Measurements from ENCODE around the gene FAM229B.
A peak's percentile ranks its signal among the peaks of the same experiment; 100 is the strongest.
"Not testable (repeated sequence)": the region's sequence is repeated elsewhere in the genome, so short reads cannot be mapped to it uniquely, and the experiment has no call there.

FAM229B gene

GRCh38 chr6:112087136-112087911 lies at the start of gene FAM229B, which contains the start of gene TUBE1:
FAM229B (plus strand) TSS chr6:112087591; CDS start chr6:112099284, 11,693 bp downstream.
TUBE1 (minus strand) TSS chr6:112087482; CDS start chr6:112087434, 48 bp downstream.
- H3K9ac ChIP-seq (ENCODE audit: low read depth, low read length), result peak within 1 kb of the TSS; percentile 61
- peak within 1 kb of the TSS; percentile 80 for H3K4me3 ChIP-seq (ENCODE audit: low read depth, low read length)
- H3K4me1 ChIP-seq (ENCODE audit: control insufficient read depth, insufficient read depth, low read length), result no peaks in the 10 kb centered on the region
- peaks cover 6% of the 10 kb centered on the region for H3K27me3 ChIP-seq (ENCODE audit: control insufficient read depth, insufficient read depth, low read length)
- no peaks in the 10 kb centered on the region for H3K9me3 ChIP-seq (ENCODE audit: control insufficient read depth, insufficient read depth, low read length)
- H3K36me3 ChIP-seq (ENCODE audit: control insufficient read depth, insufficient read depth, low read length), result no peaks in the 10 kb centered on the region

- no peak overlapping the region for H3K4me3 ChIP-seq (ENCODE audit: low read depth, low read length)
- no peaks in the 10 kb centered on the region for H3K9me3 ChIP-seq (ENCODE audit: control insufficient read depth, insufficient read depth, low read length)
- H3K4me1 ChIP-seq (ENCODE audit: control insufficient read depth, insufficient read depth, low read length), result peaks cover 12% of the 10 kb centered on the region
- H3K9ac ChIP-seq (ENCODE audit: low read depth, low read length), result no peak overlapping the region
- H3K36me3 ChIP-seq (ENCODE audit: control insufficient read depth, insufficient read depth, low read length), result no peaks in the 10 kb centered on the region
- no peaks in the 10 kb centered on the region for H3K27me3 ChIP-seq (ENCODE audit: control insufficient read depth, insufficient read depth, low read length)
Observed at GRCh38 chr6:112037783-112038216, 49.6 kb upstream of the FAM229B start.

GRCh38 chr6:112038268-112038667 lies 49.1 kb upstream of the FAM229B start:
- H3K27me3 ChIP-seq (ENCODE audit: control insufficient read depth, insufficient read depth, low read length), result no peaks in the 10 kb centered on the region
- no peaks in the 10 kb centered on the region for H3K36me3 ChIP-seq (ENCODE audit: control insufficient read depth, insufficient read depth, low read length)
- no peak overlapping the region for H3K4me3 ChIP-seq (ENCODE audit: low read depth, low read length)
- H3K9ac ChIP-seq (ENCODE audit: low read depth, low read length), result no peak overlapping the region
- H3K4me1 ChIP-seq (ENCODE audit: control insufficient read depth, insufficient read depth, low read length), result peaks cover 12% of the 10 kb centered on the region
- no peaks in the 10 kb centered on the region for H3K9me3 ChIP-seq (ENCODE audit: control insufficient read depth, insufficient read depth, low read length)

GRCh38 chr6:112038756-112039430 lies 48.5 kb upstream of the FAM229B start:
- no peak overlapping the region for H3K4me3 ChIP-seq (ENCODE audit: low read depth, low read length)
- H3K9ac ChIP-seq (ENCODE audit: low read depth, low read length), result no peak overlapping the region
- H3K36me3 ChIP-seq (ENCODE audit: control insufficient read depth, insufficient read depth, low read length), result no peaks in the 10 kb centered on the region
- H3K4me1 ChIP-seq (ENCODE audit: control insufficient read depth, insufficient read depth, low read length), result peaks cover 9% of the 10 kb centered on the region
- no peaks in the 10 kb centered on the region for H3K9me3 ChIP-seq (ENCODE audit: control insufficient read depth, insufficient read depth, low read length)
- no peaks in the 10 kb centered on the region for H3K27me3 ChIP-seq (ENCODE audit: control insufficient read depth, insufficient read depth, low read length)

- Histone ChIP-seq H3K9ac (ENCODE audit: low read depth, low read length) (no peak overlapping the region), H3K9me3 (ENCODE audit: control insufficient read depth, insufficient read depth, low read length) (no peaks in the 10 kb centered on the region), H3K4me3 (ENCODE audit: low read depth, low read length) (no peak overlapping the region), H3K36me3 (ENCODE audit: control insufficient read depth, insufficient read depth, low read length) (no peaks in the 10 kb centered on the region), H3K27me3 (ENCODE audit: control insufficient read depth, insufficient read depth, low read length) (no peaks in the 10 kb centered on the region), H3K4me1 (ENCODE audit: control insufficient read depth, insufficient read depth, low read length) (peaks cover 6% of the 10 kb centered on the region)
Observed at GRCh38 chr6:112039431-112039770, 48.0 kb upstream of the FAM229B start.

- no peak overlapping the region for H3K9ac ChIP-seq (ENCODE audit: low read depth, low read length)
- no peaks in the 10 kb centered on the region for H3K9me3 ChIP-seq (ENCODE audit: control insufficient read depth, insufficient read depth, low read length)
- H3K4me3 ChIP-seq (ENCODE audit: low read depth, low read length), result no peak overlapping the region
- no peaks in the 10 kb centered on the region for H3K27me3 ChIP-seq (ENCODE audit: control insufficient read depth, insufficient read depth, low read length)
- no peaks in the 10 kb centered on the region for H3K36me3 ChIP-seq (ENCODE audit: control insufficient read depth, insufficient read depth, low read length)
- H3K4me1 ChIP-seq (ENCODE audit: control insufficient read depth, insufficient read depth, low read length), result peaks cover 4% of the 10 kb centered on the region
Observed at GRCh38 chr6:112040956-112041355, 46.4 kb upstream of the FAM229B start.

GRCh38 chr6:112041535-112041934 lies 45.9 kb upstream of the FAM229B start:
- H3K36me3 ChIP-seq (ENCODE audit: control insufficient read depth, insufficient read depth, low read length), result no peaks in the 10 kb centered on the region
- H3K9ac ChIP-seq (ENCODE audit: low read depth, low read length), result no peak overlapping the region
- H3K4me1 ChIP-seq (ENCODE audit: control insufficient read depth, insufficient read depth, low read length), result peaks cover 4% of the 10 kb centered on the region
- H3K27me3 ChIP-seq (ENCODE audit: control insufficient read depth, insufficient read depth, low read length), result no peaks in the 10 kb centered on the region
- H3K4me3 ChIP-seq (ENCODE audit: low read depth, low read length), result no peak overlapping the region
- H3K9me3 ChIP-seq (ENCODE audit: control insufficient read depth, insufficient read depth, low read length), result no peaks in the 10 kb centered on the region

- Histone ChIP-seq H3K4me3 (ENCODE audit: low read depth, low read length) (peak overlapping the region; percentile 63), H3K27me3 (ENCODE audit: control insufficient read depth, insufficient read depth, low read length) (no peaks in the 10 kb centered on the region), H3K36me3 (ENCODE audit: control insufficient read depth, insufficient read depth, low read length) (no peaks in the 10 kb centered on the region)
Observed at GRCh38 chr6:112043032-112044007, 44.1 kb upstream of the FAM229B start.

GRCh38 chr6:112044196-112044595 lies 43.2 kb upstream of the FAM229B start:
- Histone ChIP-seq H3K9me3 (ENCODE audit: control insufficient read depth, insufficient read depth, low read length) (no peaks in the 10 kb centered on the region), H3K36me3 (ENCODE audit: control insufficient read depth, insufficient read depth, low read length) (no peaks in the 10 kb centered on the region), H3K4me1 (ENCODE audit: control insufficient read depth, insufficient read depth, low read length) (peaks cover 4% of the 10 kb centered on the region), H3K27me3 (ENCODE audit: control insufficient read depth, insufficient read depth, low read length) (no peaks in the 10 kb centered on the region), H3K4me3 (ENCODE audit: low read depth, low read length) (no peak overlapping the region), H3K9ac (ENCODE audit: low read depth, low read length) (no peak overlapping the region)

More at GRCh38 chr6:112043032-112044007, 44.1 kb upstream of the FAM229B start:
- Histone ChIP-seq H3K9me3 (ENCODE audit: control insufficient read depth, insufficient read depth, low read length) (no peaks in the 10 kb centered on the region), H3K9ac (ENCODE audit: low read depth, low read length) (peak overlapping the region; percentile 66), H3K4me1 (ENCODE audit: control insufficient read depth, insufficient read depth, low read length) (peaks cover 4% of the 10 kb centered on the region)

GRCh38 chr6:112044856-112045255 lies 42.5 kb upstream of the FAM229B start:
- H3K4me1 ChIP-seq (ENCODE audit: control insufficient read depth, insufficient read depth, low read length), result peaks cover 4% of the 10 kb centered on the region
- no peak overlapping the region for H3K4me3 ChIP-seq (ENCODE audit: low read depth, low read length)
- H3K36me3 ChIP-seq (ENCODE audit: control insufficient read depth, insufficient read depth, low read length), result no peaks in the 10 kb centered on the region
- no peaks in the 10 kb centered on the region for H3K27me3 ChIP-seq (ENCODE audit: control insufficient read depth, insufficient read depth, low read length)
- no peaks in the 10 kb centered on the region for H3K9me3 ChIP-seq (ENCODE audit: control insufficient read depth, insufficient read depth, low read length)
- no peak overlapping the region for H3K9ac ChIP-seq (ENCODE audit: low read depth, low read length)

- H3K4me3 ChIP-seq (ENCODE audit: low read depth, low read length); H3K9ac ChIP-seq (ENCODE audit: low read depth, low read length); H3K9me3 ChIP-seq (ENCODE audit: control insufficient read depth, insufficient read depth, low read length); H3K4me1 ChIP-seq (ENCODE audit: control insufficient read depth, insufficient read depth, low read length); H3K27me3 ChIP-seq (ENCODE audit: control insufficient read depth, insufficient read depth, low read length); H3K36me3 ChIP-seq (ENCODE audit: control insufficient read depth, insufficient read depth, low read length): not testable (repeated sequence)
Observed at GRCh38 chr6:112047523-112047922, 39.9 kb upstream of the FAM229B start.

Measured in iPS-15b (cell line).